Left lobe of liver (tissue), 2 donors: Measurements from ENCODE around the gene ITGAL. TPM values are rescaled to one million over a fixed set of nuclear protein-coding genes. Genes with fewer than 3 reads are reported as not detected.
"Not testable (repeated sequence)": the region's sequence is repeated elsewhere in the genome, so short reads cannot be mapped to it uniquely, and the experiment has no call there.

Source experiments
- ATAC-seq: fragments of 200-7000 bp; cut with Tn5 transposase; one replicate; pipeline ENCODE4 v1.9.1; 2020; ENCODE audit warnings: mild to moderate bottlenecking, moderate library complexity
- DNase-seq: peaks from one replicate; pipeline ENCODE4 v3.0.0-alpha.2; 2020; ENCODE audit warnings: low spot score
- total RNA-seq: library from RNA; stranded (reverse); gene quantifications from one replicate; pipeline ENCODE4 v1.2.1, GENCODE V29; 2021
- donor health status: DM: no; HTN: no; CAD: no; lungs with moderate emphysema.
- donor health status: DM: no; HTN: yes; CAD: no.

ITGAL gene
- total RNA-seq, 1 donor from 2014 or later, result 11.0 TPM

DNA sequence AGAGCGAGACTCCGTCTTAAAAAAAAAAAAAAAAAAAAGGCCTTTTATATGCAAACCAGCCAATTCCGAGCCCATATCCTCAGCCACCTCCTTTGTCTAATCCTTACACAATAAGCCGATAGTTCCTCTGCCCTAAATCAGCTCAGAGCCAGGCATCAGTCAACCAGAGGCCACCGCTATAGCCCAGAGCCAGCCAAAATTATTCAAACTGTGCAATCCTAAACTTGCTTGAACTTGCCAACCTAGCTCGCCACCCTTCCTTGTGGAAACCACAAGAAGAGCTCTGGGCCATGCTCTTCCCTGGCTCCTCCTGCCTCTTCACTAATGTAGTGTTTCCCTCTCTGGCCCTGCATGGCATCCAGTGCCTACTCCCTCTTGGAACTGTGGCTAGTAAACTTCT lies 17.7 kb downstream of the ITGAL start:
- peak; percentile 64 for ATAC-seq
- no peak for DNase-seq

DNA sequence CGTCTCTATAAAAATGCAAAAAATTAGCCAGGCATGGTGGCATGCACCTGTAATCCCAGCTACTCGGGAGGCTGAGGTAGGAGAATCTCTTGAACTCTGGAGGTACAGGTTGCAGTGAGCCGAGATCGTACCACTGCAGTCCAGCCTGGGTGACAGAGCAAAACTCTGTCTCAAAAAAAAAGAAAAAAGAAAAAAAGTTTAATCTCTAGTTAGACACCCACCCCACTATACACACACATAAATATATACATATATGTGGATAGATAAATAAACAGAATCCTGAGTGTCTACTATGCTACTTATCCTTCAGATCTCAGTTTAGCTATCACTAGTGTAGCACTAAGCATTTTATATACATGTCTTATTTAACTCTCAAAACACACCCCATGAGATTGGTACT lies 18.7 kb downstream of the ITGAL start:
- DNase-seq, result no peak
- ATAC-seq, result no peak

DNA sequence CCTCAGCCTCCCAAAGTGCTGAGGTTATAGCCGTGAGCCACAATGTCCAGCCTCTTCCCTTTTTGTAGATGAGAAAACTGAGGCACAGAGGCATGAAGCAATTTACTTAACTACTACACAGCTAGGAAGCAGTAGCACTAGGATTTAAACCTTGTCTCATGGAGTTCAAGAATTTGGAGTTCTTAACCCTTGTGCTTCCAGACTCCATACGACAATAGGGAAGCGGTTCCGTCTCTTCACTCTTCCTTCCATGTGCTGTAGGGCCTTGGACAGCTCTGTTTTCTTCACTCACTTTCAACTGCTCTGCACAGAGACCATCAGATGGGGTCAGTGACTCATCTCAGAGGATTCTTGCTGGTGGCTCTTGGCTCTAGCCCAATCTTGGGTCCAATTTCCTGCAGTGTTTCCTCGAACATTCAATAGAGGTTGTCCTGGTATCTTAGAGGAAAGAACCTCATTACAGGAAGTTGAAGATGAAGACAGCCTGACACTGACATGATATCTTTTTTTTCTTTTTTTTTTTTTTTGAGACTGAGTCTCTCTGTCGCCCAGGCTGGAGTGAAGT lies 19.3 kb downstream of the ITGAL start:
- ATAC-seq, result peak; percentile 14
- no peak for DNase-seq

DNA sequence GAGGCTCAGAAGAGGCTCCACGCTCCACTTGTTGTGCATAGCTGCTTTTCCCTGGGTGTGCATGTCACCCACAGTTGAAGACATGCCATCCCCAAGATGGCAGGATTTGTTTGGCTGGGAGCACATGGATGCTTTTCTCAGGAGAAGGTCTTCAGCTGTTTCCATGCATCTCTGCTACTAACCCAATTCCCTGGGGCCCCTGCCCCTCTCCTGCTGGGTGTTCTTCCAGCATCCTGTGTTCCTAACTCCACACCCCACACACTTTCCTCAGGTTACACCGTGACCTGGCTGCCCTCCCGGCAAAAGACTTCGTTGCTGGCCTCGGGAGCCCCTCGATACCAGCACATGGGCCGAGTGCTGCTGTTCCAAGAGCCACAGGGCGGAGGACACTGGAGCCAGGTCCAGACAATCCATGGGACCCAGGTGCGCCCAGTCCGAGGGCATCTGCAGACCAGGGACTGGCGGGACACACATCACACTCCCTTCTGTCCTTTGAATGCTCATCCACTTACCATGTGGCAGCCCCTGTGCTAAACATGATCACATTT lies 21.5 kb downstream of the ITGAL start:
- no peak for DNase-seq
- ATAC-seq, result no peak

DNA sequence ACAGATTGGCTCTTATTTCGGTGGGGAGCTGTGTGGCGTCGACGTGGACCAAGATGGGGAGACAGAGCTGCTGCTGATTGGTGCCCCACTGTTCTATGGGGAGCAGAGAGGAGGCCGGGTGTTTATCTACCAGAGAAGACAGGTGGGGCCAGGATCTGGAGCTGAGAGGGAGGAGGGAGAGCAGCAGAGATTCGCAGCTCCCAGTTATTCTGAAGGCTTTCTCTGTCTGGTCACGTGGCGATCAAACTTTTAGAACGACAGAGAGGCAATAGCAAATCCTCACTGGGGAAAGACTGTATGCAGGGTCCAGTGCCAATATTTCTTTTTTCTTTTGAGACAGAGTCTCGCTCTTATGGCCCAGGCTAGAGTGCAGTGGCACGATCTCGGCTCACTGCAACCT lies 22.2 kb downstream of the ITGAL start:
- ATAC-seq (no peak), DNase-seq (no peak)

DNA sequence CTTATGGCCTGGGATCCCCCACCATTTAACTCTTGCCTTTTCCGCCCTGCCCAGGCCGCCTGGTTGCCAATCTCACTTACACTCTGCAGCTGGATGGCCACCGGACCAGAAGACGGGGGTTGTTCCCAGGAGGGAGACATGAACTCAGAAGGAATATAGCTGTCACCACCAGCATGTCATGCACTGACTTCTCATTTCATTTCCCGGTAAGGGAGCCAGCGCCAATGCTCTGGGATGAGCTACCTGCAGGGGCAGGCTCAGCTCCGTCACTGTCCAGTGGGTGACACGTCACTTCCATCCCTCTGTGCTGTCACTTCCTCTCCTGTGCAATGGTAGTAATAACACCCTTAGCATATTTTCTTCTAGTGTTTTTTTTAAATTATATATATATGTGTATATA lies 26.7 kb downstream of the ITGAL start:
- ATAC-seq, result no peak

DNA sequence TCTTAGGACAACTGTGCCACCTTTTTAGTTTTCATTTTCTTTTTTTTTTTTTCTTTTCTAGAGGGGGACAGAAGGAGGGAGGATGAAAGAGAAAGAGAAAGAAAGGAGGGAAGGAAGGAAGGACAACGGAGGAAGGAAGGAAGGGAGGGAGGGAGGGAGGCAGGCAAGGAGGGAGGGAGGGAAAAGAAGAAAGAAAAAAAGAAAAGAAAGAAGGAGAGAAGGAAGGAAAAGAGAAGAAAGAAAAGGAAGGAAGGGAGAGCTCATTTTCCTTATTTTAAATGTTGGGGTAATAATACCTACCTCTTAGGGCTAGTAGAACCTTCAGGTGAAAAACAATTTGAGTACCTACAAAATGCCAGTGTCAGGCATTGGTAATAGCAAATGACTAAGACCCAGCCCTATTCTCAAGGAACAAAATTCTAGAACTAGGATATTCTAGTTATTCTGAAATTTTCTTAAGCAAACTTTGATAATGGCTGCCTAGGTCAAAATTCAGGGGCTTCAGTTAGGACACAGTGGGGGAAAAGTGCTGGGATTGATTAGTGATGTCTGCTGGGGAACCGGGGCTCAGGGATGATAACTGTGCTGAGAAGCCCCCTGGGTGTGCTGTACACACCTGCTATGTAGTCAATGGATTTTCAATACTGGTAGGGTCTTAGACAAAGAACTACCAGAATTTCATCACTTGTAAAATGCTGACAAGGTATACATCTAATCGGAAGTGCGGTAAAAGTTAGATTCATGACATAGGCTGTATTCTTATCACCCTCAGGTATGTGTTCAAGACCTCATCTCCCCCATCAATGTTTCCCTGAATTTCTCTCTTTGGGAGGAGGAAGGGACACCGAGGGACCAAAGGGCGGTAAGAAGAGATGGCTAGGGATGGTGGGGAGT lies 31.1 kb downstream of the ITGAL start:
- no peak for ATAC-seq

More for the DNA sequence above, 26.7 kb downstream of the ITGAL start:
- DNase-seq, result no peak

DNA sequence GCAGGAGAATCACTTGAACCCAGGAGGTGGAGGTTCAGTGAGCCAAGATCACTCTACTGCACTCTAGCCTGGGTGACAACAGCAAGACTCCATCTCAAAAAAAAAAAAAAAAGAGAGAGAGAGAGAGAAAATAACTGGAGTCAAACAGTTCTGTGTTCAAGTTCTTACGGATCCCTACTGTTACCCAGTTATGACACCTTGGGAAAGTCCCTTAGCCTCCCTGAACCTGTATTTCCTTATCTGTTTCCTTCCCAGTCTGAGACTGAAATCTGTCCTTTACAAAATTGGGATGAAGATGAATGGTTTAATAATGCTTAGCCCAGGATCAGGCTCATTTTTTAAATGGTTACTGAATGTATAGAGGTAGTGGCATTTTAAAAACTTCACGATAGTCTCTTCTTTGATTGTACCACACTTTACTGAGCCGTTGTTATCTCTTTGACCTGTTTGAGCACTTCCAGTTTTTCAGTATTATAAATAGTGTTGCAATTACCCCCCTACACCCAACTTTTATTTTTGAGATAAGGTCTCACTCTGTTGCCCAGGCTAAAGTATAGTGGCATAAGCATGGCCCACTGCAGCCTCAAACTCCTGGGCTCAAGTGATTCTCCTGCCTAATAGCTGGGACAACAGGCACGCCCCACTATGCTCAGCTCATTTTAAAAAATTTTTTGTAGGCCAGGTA lies 36.7 kb downstream of the ITGAL start:
- no peak for DNase-seq
- ATAC-seq, result no peak

More for the DNA sequence above, 31.1 kb downstream of the ITGAL start:
- no peak for DNase-seq

DNA sequence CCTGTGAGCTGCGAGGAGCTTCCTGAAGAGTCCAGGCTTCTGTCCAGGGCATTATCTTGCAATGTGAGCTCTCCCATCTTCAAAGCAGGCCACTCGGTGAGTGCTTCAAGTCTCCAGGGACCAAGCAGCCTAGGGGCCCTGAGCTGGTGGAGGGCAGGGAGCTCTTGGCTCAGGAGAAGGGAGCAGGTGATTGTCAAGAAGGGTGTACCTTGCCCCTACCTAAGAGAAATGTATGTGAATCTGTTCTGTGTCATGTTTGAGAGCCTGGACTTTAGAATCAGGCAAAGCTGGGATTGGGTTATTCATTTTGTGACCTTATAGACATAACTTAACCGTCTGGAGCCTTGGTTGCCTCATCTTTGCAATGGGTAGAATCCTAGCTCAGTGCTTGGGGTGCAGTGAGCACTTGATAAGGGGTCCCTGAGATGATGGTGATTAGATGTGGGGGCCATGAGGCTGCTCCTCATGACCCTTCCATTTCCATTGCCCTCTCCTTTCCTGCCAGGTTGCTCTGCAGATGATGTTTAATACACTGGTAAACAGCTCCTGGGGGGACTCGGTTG lies 37.9 kb downstream of the ITGAL start:
- ATAC-seq (no peak), DNase-seq (no peak)

DNA sequence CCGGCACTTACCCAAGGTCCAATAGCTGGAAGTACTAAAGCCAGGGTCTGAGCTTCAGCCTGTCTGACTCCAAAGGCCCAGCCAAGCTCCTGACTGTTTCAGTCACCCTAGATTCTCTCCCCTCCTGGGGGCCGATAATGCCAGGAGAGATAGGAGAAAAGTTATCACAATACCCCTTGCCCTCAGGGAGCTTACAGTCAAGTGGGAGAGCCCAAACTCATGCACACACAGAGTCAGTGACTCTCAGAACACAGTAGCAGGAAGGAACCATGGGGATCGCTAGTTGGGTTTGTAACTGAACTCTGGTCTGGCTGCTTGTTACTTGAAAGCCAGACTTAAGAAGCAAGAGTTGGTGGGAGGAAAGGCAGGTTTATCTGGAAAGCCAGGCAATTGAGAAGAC lies 39.0 kb downstream of the ITGAL start:
- DNase-seq (no peak), ATAC-seq (no peak)

DNA sequence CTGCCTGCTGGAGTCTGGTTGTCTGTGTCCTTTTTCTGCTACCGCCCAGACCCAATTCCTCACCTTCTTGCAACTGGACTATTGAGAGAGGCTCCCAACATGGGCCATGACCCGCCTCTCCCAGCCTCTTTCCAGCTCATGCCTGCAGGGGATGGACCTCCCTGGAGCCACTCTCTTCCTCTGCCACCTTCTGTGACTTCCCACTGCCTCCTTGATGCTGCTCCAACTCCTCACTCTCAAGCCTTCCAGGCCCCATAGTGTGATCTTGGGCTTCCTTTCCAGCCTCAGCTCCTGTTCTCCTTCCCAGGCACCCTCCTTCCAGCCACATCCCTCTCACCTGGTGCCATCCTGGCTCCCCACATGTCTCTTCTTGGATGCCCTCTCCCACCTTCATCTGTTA lies 42.7 kb downstream of the ITGAL start:
- DNase-seq, result no peak

DNA sequence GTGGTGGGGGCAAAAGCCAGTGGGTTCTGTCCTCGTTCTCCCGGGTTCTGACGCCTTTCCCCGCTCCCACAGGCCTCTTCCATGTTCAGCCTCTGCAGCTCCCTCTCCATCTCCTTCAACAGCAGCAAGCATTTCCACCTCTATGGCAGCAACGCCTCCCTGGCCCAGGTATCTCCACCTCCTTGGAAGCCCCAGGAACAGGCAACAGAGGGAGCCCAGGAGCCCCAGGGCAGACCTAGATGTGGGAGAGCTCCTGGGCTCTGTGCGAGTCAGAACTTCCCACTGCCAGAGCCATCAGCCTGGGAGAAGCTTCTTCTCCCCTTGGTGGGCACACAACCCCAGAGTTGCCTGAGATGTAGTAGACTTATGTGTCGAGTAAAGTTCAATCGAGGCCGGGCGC lies 46.0 kb downstream of the ITGAL start:
- ATAC-seq (no peak), DNase-seq (no peak)

More for the DNA sequence above, 42.7 kb downstream of the ITGAL start:
- no peak for ATAC-seq

DNA sequence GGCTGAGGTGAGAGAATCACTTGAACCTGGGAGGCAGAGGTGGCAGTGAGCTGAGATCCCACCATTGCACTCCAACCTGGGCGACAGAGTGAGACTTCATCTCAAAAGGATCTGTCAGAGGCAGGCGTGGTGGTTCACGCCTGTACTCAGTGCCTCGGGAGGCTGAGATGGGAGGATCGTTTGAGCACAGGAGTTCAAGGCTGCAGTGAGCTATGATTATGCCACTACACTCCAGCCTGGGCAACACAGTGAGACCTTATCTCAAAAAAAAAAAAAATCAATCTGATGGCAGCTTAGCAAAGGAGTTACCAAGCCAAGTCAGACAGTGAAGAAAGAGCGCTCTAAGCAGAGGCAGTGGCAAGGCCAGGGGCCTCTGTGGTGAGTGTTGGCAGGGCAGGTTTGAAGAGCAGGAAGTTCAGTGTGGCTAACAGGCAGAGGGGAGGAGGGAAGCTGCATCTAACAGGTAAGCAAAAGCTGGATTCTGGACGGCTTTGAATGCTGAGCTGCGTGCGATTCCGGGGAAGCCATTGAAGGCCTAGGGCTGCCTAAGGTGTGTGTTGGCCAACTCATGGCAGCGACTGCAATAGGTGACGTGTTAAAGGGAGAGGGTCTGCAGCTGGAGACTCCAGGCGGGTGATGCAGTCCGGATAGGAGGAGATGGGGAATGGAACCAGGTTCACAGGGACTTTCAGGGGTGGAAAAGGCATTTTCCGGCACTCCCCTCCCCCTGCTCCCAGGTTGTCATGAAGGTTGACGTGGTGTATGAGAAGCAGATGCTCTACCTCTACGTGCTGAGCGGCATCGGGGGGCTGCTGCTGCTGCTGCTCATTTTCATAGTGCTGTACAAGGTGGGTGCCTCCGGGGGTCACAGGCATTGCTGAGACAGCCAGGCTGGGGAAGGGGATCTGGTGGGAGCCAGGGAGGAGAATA lies 46.8 kb downstream of the ITGAL start:
- no peak for ATAC-seq
- no peak for DNase-seq

DNA sequence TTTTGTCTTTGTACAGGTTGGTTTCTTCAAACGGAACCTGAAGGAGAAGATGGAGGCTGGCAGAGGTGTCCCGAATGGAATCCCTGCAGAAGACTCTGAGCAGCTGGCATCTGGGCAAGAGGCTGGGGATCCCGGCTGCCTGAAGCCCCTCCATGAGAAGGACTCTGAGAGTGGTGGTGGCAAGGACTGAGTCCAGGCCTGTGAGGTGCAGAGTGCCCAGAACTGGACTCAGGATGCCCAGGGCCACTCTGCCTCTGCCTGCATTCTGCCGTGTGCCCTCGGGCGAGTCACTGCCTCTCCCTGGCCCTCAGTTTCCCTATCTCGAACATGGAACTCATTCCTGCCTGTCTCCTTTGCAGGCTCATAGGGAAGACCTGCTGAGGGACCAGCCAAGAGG lies 48.9 kb downstream of the ITGAL start:
- DNase-seq, result no peak
- ATAC-seq, result no peak

DNA sequence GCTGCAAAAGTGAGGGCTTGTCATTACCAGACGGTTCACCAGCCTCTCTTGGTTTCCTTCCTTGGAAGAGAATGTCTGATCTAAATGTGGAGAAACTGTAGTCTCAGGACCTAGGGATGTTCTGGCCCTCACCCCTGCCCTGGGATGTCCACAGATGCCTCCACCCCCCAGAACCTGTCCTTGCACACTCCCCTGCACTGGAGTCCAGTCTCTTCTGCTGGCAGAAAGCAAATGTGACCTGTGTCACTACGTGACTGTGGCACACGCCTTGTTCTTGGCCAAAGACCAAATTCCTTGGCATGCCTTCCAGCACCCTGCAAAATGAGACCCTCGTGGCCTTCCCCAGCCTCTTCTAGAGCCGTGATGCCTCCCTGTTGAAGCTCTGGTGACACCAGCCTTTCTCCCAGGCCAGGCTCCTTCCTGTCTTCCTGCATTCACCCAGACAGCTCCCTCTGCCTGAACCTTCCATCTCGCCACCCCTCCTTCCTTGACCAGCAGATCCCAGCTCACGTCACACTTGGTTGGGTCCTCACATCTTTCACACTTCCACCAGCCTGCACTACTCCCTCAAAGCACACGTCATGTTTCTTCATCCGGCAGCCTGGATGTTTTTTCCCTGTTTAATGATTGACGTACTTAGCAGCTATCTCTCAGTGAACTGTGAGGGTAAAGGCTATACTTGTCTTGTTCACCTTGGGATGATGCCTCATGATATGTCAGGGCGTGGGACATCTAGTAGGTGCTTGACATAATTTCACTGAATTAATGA lies 49.5 kb downstream of the ITGAL start:
- peak; percentile 55 for ATAC-seq
- DNase-seq, result peak; percentile 64

DNA sequence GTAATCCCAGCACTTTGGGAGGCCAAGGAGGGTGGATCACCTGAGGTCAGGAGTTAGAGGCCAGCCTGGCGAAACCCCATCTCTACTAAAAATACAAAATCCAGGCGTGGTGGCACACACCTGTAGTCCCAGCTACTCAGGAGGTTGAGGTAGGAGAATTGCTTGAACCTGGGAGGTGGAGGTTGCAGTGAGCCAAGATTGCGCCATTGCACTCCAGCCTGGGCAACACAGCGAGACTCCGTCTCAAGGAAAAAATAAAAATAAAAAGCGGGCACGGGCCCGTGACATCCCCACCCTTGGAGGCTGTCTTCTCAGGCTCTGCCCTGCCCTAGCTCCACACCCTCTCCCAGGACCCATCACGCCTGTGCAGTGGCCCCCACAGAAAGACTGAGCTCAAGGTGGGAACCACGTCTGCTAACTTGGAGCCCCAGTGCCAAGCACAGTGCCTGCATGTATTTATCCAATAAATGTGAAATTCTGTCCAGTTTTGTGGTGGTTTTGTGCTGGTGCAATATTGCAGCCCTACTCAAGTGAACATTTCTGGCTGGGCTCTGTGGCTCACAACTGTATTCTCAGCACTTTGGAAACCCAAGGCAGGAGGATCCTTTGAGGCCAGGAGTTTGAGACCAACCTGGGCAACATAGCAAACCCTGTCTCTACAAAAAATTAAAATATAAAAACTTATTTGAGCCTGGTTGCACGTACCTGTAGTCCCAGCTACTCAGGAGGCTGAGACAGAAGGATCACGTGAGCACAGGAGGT lies 50.3 kb downstream of the ITGAL start:
- DNase-seq, ATAC-seq: not testable (repeated sequence)

DNA sequence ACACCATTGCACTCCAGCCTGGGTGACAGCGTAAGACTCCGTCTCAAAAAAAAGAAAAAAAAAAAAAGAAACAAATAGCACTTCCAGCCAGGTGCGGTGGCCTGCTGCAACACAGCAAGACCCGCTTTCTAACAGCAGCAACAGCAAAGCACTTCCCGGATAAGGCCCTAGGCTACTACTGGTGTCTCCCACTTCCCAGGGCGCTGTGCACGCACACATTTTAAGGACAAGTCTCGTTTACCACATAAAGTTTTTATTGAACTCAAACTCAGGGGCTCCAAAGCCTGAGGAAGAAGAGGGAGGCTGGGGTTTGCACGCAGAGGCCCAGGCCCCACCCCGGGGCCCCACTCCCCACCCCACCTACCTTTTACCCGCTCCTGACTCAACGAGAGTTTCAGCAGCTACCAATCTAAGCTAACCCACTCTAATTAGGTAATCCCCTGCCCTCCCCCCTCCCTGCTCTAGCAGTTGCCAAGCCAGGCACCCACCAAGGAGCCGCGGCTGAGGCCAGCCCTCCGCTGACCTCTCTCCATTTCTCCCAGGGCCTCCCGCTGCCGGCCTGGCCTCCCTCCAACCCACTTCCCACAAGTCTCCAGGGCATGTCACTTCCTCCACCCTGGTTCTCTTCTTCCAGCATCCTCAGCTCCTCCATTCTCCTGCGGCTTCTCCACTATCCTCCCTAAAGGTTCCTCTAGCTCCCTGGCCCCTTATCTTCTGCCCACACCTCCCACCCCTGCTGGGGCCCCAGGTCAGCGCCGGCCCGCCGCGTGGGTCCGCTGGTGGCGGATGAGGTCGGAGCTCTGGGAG lies 51.4 kb downstream of the ITGAL start:
- no peak for DNase-seq
- ATAC-seq, result no peak
